Mucosa of gallbladder (tissue), 1 donor: ENCODE results near the gene SAP30. TPM values are rescaled to one million over a fixed set of nuclear protein-coding genes. Genes with fewer than 3 reads are reported as not detected.

Source experiments
- DNase-seq: peaks from one replicate; pipeline ENCODE4 v3.0.0-alpha.2; 2020; ENCODE audit warnings: low spot score
- total RNA-seq: library from RNA; stranded (reverse); gene quantifications from one replicate; pipeline ENCODE4 v1.2.1, GENCODE V29; 2021
- donor health status: DM: no; HTN: no; CAD: no.

SAP30 gene
- 16.4 TPM for total RNA-seq

- peak; percentile 99 for DNase-seq
Observed at GRCh38 chr4:173370477-173371291, at the start of gene SAP30. TSS of gene SAP30 (plus strand) at chr4:173370954. CDS start at chr4:173371183, 229 bp downstream.

GRCh38 chr4:173325007-173325736 lies 45.6 kb upstream of the SAP30 start:
- no peak for DNase-seq

- DNase-seq: no peak
Observed at GRCh38 chr4:173328236-173328901, 42.4 kb upstream of the SAP30 start.

DNA sequence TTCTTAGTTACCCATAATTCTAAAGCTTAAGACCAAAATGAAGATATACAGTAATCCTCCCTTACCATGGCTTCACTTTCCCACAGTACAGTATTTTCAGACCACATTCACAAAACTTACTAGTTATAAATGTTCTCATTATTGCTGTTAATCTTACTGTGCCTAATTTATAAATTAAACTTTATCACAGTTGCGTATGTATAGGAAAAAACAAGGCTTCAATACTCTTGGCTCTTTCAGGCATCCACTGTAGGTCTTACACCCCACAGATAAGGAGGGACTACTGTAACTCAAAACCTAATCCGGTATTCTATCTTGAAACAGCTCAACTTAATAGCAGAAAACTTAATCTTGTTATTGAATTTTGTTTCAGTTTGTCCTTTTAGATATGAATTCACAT lies 40.2 kb upstream of the SAP30 start:
- DNase-seq: no peak

GRCh38 chr4:173332021-173332487 lies 38.7 kb upstream of the SAP30 start:
- no peak for DNase-seq

GRCh38 chr4:173332963-173333657 lies 37.6 kb upstream of the SAP30 start:
- no peak for DNase-seq

GRCh38 chr4:173333658-173334084 lies 37.1 kb upstream of the SAP30 start:
- DNase-seq: peak; percentile 41

- DNase-seq: peak; percentile 100
Observed at GRCh38 chr4:173334085-173334890, 36.5 kb upstream of the SAP30 start, which contains the start of gene HMGB2. TSS of gene HMGB2 (minus strand) at chr4:173334358. CDS start at chr4:173333649, 709 bp downstream.

DNA sequence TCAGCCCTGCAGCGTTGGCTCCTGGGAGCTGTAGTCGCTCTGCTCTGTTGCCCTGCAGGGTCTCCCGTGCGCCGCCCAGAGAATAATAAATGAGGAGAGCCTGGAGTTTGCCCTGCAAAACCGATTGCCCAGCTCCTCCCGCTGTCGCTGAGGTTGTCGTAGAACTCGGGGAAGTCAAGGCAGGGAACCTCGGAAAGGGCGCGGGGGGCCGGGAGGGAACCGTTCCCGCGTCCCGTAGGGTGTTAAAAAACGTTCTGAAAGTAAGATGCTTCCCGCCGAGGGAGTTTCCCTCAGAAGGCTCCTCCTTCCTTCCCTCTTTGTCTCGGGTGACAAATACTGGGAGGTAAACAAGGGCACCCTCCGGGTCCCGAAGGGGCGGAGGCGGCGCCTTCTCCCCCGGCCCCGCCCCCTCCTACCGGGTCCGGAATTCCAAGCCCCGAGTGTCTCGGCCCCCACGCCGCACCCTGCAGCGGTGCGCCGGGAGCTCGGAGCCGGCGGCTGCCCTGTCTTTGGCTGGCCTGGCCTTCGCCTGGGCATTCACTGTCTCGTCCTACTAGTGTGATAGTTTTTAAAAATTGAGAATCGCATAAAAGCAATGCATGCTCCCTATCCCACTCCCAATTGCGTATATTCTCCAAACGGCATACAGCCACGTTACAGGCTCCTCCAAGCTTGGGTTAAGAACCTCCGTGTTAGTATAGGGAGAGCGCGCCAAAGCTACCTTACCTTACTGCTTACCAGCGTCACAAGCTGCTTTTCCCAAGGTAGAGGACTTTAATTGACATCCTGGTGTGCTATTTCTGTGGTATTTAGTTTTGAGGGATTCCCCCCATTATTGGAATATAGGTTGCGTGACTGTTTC lies 35.6 kb upstream of the SAP30 start:
- DNase-seq: peak; percentile 46

- DNase-seq: no peak
Observed at GRCh38 chr4:173337463-173337862, 33.3 kb upstream of the SAP30 start.

DNA sequence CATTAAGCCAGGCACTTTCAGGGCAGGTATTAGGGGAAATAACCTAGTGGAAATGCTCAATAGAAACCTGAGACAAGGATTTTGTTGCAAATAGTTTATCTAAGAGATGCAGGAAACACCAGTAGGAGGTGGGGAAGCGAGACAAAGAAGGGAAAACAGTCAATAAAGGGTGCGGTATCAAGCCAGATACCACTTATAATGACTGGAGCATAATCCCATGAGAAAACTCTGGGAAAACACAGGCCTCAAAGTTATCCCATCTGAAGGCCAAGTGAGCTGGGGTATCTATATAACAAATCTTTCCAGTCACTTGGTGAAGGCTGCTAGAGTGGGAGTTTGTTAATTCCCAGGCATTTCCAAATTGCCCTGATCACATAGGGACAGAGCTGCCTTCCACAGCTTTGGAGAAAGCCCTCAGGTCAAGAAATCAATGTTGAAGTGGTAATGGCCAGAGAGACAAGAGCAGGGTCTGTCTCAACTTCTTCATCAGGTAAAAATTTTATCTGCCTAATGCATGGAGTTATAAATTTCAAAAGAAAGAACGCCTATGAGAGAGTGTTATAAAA lies 26.8 kb upstream of the SAP30 start:
- DNase-seq: no peak

DNA sequence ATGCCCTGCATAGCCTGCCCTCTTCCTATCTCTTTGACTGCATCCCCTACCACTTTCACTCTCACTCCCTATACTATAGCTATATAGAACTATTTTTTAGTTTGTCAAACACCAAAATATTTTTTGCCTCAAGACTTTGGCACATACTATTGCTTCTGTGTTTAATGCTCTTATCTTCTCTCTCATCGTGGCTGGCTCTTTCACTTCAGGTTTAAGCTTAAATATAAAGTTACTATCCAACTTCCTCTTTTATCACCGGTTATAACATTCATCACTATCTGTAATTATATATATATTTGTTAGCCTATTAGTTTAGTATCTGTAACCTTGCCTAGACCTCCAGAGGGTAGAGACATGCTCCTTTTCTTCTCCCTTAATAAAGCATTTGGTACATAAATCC lies 25.1 kb upstream of the SAP30 start:
- DNase-seq: no peak

GRCh38 chr4:173346074-173346473 lies 24.7 kb upstream of the SAP30 start:
- DNase-seq: no peak

DNA sequence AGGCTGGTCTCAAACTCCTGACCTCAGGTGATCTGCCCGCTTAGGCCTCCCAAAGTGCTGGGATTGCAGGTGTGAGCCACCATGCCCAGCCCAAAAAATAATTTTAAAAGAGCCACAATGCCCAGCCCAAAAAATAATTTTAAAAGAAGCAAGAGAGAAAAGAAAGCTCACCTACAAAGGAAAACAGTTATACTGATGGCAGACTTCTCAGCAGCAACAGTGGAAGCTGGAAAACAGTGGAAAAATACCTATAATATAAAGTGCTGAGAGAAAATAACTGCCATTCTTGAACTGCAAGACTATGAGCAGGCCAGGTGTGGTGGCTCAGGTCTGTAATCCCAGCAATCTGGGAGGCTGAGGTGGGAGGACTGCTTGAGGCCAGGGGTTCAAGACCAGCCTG lies 23.3 kb upstream of the SAP30 start:
- DNase-seq: no peak

DNA sequence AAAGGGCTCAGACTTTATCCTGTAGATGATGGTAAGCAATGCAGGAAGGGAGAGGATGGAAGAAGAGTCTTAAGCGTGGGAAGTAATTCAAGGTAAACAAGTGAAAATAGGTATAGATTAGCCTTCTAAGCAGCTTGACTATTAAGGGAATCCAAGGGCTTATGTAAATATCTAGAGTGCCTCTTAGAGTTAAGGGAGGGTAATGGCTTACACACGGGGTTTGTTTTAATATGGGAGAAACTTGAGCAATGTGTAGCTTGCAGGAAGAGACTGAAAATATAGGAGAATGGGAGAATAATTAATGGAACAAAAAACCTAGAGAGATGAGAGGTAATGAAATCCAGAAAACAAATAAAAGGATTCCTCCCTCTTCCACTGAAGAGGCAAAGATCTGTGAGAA lies 12.8 kb upstream of the SAP30 start:
- DNase-seq: no peak

DNA sequence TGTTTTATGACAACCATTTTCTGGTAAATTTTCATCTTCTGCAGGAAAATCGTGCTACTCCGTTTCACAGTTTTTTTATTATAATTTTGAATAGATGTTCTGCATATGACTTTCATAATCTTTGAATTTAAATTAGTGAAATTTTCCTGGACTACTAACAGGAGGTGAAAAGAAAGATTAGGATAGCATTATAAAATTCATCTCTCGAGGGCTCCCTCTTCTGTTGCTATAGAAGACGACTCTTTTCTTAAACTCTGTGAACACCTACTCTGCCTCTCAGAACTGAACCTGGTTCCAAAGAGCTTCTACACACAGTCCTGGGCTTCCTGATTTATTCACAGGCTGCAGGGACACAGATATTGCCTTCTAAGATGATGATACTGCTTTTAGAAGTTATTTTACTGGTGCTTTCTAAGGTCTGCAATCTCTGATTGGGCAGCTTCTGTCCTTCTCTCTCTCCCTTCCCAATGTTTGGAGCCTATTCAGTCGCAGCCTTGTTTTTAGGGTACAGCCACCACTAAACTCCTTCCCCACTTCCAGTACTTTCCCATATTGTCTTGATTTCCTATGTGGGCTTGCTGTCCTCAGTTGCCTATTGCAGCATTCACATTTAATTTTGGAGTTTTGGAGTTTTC lies 10.1 kb upstream of the SAP30 start:
- no peak for DNase-seq

DNA sequence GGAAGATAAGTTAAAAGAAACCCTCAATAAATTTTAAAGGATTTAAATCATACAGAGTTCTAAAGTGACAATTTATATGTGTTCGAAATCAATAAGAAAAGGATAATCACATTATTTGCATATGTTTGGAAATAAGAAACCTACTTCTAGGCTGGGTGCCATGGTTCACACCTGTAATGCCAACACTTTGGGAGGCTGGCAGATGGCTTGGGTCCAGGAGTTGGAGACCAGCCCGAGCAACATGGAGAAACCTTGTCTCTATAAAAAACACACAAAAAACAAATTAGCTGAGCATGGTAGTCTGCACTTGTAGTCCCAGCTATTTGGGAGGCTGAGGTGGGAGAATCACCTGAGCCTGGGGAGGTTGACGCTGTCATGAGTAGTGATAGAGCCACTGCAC lies 8.1 kb upstream of the SAP30 start:
- no peak for DNase-seq

DNA sequence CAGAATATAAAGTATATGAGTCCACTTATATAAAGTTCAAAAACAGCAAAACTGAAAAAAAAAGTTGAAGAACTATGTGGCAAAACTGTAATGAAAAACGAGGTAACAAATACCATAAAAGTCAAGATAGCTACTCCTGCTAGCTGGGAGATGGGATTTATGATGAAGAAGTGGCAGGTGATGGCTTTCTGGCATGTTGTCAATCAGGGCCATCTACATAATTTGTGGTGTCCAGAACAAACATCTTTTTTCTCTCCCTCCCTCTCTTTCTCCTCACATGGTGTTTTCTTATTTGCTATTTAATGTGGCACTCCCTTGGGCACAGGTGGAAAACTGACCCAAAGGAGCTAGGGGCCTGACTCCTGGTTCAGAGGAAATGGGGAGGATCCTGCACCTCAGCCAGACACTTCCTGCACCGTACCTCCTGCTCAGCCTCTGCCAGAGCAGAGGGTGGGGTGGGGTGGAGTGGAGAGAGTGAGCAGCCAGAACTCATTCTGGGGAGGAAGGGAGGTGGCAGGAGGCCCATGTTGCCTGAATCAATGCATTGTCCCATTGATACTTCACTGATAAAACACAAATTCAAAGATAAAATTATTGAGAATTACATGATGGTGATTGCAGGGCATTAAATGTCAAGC lies 5.3 kb upstream of the SAP30 start:
- DNase-seq: no peak

DNA sequence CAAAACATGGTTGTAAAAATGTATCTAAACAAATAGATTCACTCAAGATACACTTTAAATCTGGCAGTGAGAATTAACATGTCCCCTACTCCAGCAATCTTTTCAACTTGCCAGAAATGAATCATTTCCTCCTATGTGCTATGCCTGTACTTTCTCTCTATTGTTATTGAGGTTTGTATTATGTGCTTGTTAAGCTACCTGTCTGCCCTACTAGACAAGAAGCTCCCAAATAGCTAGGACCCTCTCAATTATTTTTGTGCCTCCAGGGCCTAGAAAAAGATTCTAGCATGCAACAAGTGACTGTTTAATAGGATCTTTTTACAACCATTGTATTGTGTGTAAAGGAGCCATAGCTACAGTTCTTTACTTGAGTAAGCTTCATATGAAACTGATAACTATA lies 3.5 kb upstream of the SAP30 start:
- no peak for DNase-seq
